ENCODE results near the gene SPRR2D. TPM values are rescaled to one million over a fixed set of nuclear protein-coding genes. Genes with fewer than 3 reads are reported as not detected.

The SPRR2D gene
- total RNA-seq, 1 donor from 2014 or later, result not detected

GRCh38 chr1:152996633-152997400, 44.1 kb downstream of the SPRR2D start:
- Mint-ChIP-seq H3K27me3 (ENCODE audit: unreplicated experiment) (peaks cover 1% of the 10 kb centered on the region), H3K27ac (ENCODE audit: unreplicated experiment) (peak overlapping the region; percentile 84), H3K36me3 (ENCODE audit: low read depth, unreplicated experiment) (no peaks in the 10 kb centered on the region), H3K4me1 (ENCODE audit: unreplicated experiment) (peaks cover 24% of the 10 kb centered on the region), H3K9me3 (ENCODE audit: unreplicated experiment) (no peaks in the 10 kb centered on the region), H3K4me3 (ENCODE audit: unreplicated experiment) (no peak overlapping the region)
- TF ChIP-seq CTCF (IDR thresholded peaks at IDR 0.05; ENCODE audit: unreplicated experiment), result no peak
- no peak for DNase-seq (ENCODE audit: low spot score)

- DNase-seq (ENCODE audit: low spot score), result no peak
- Mint-ChIP-seq H3K27ac (ENCODE audit: unreplicated experiment) (no peak overlapping the region), H3K9me3 (ENCODE audit: unreplicated experiment) (no peaks in the 10 kb centered on the region), H3K4me3 (ENCODE audit: unreplicated experiment) (no peak overlapping the region), H3K36me3 (ENCODE audit: low read depth, unreplicated experiment) (no peaks in the 10 kb centered on the region), H3K4me1 (ENCODE audit: unreplicated experiment) (peaks cover 22% of the 10 kb centered on the region), H3K27me3 (ENCODE audit: unreplicated experiment) (no peaks in the 10 kb centered on the region)
- no peak for TF ChIP-seq CTCF (IDR thresholded peaks at IDR 0.05; ENCODE audit: unreplicated experiment)
These were observed 45.1 kb downstream of the SPRR2D start for GRCh38 chr1:152995842-152996241.

GRCh38 chr1:152993186-152993585, 47.7 kb downstream of the SPRR2D start:
- H3K4me1 Mint-ChIP-seq (ENCODE audit: unreplicated experiment), result peaks cover 14% of the 10 kb centered on the region
- no peaks in the 10 kb centered on the region for H3K9me3 Mint-ChIP-seq (ENCODE audit: unreplicated experiment)
- no peak for TF ChIP-seq CTCF (IDR thresholded peaks at IDR 0.05; ENCODE audit: unreplicated experiment)
- H3K36me3 Mint-ChIP-seq (ENCODE audit: low read depth, unreplicated experiment), result no peaks in the 10 kb centered on the region
- H3K4me3 Mint-ChIP-seq (ENCODE audit: unreplicated experiment), result no peak overlapping the region
- no peak for DNase-seq (ENCODE audit: low spot score)
- H3K27ac Mint-ChIP-seq (ENCODE audit: unreplicated experiment), result no peak overlapping the region
- no peaks in the 10 kb centered on the region for H3K27me3 Mint-ChIP-seq (ENCODE audit: unreplicated experiment)

Other genes starting within 250 kb of the SPRR2D start
- gene LCE1D, start 244.4 kb downstream of the SPRR2D start, total RNA-seq (ENCODE audit: unreplicated experiment), result not detected
- gene LCE1C, start 234.5 kb downstream of the SPRR2D start, total RNA-seq (ENCODE audit: unreplicated experiment), result not detected
- not detected for gene LCE1B, start 229.1 kb downstream of the SPRR2D start, total RNA-seq (ENCODE audit: unreplicated experiment)
- not detected for gene LCE1A, start 213.6 kb downstream of the SPRR2D start, total RNA-seq (ENCODE audit: unreplicated experiment)
- gene LCE6A, start 198.3 kb downstream of the SPRR2D start, total RNA-seq (ENCODE audit: unreplicated experiment), result not detected
- not detected for gene LCE7A, start 181.1 kb downstream of the SPRR2D start, total RNA-seq (ENCODE audit: unreplicated experiment)
- not detected for gene SMCP, start 162.8 kb downstream of the SPRR2D start, total RNA-seq (ENCODE audit: unreplicated experiment)
- not detected for gene IVL, start 132.6 kb downstream of the SPRR2D start, total RNA-seq (ENCODE audit: unreplicated experiment)
- not detected for gene SPRR5, start 93.9 kb downstream of the SPRR2D start, total RNA-seq (ENCODE audit: unreplicated experiment)
- gene SPRR4, start 70.5 kb downstream of the SPRR2D start, total RNA-seq (ENCODE audit: unreplicated experiment), result not detected
- gene SPRR1A, start 57.0 kb downstream of the SPRR2D start, total RNA-seq (ENCODE audit: unreplicated experiment), result not detected
- gene SPRR3, start 39.4 kb downstream of the SPRR2D start, total RNA-seq (ENCODE audit: unreplicated experiment), result not detected
- gene SPRR1B, start 9.9 kb downstream of the SPRR2D start, total RNA-seq (ENCODE audit: unreplicated experiment), result not detected
- not detected for gene SPRR2A, start 16.4 kb upstream of the SPRR2D start, total RNA-seq (ENCODE audit: unreplicated experiment)
- not detected for gene SPRR2B, start 30.5 kb upstream of the SPRR2D start, total RNA-seq (ENCODE audit: unreplicated experiment)
- not detected for gene SPRR2E, start 53.4 kb upstream of the SPRR2D start, total RNA-seq (ENCODE audit: unreplicated experiment)
- gene SPRR2F, start 72.4 kb upstream of the SPRR2D start, total RNA-seq (ENCODE audit: unreplicated experiment), result not detected
- not detected for gene SPRR2G, start 109.8 kb upstream of the SPRR2D start, total RNA-seq (ENCODE audit: unreplicated experiment)
- not detected for gene LELP1, start 162.3 kb upstream of the SPRR2D start, total RNA-seq (ENCODE audit: unreplicated experiment)
- not detected for gene PRR9, start 176.5 kb upstream of the SPRR2D start, total RNA-seq (ENCODE audit: unreplicated experiment)
- gene LORICRIN, start 218.6 kb upstream of the SPRR2D start, total RNA-seq (ENCODE audit: unreplicated experiment), result not detected

All from endothelial cell (in vitro differentiated cells).